HG03139 (cell line): ENCODE results near the gene KLHL3.

ENCODE experiments used
- ATAC-seq: cut with Tn5 transposase; IDR thresholded peaks from one replicate; pipeline ENCODE4 v1.9.1; 2021; ENCODE audit not compliant: unreplicated experiment

Gene KLHL3

GRCh38 chr5:137710086-137710485 is 25.8 kb downstream of the KLHL3 start:
- no peak for ATAC-seq

GRCh38 chr5:137708796-137709559 is 26.9 kb downstream of the KLHL3 start:
- ATAC-seq, result no peak

- no peak for ATAC-seq
Measured at GRCh38 chr5:137708062-137708461, 27.8 kb downstream of the KLHL3 start.

GRCh38 chr5:137706841-137707240 is 29.0 kb downstream of the KLHL3 start:
- ATAC-seq, result no peak

GRCh38 chr5:137705106-137705505 is 30.8 kb downstream of the KLHL3 start:
- no peak for ATAC-seq

- no peak for ATAC-seq
Measured at GRCh38 chr5:137703565-137703964, 32.3 kb downstream of the KLHL3 start.

GRCh38 chr5:137700282-137700680 is 35.6 kb downstream of the KLHL3 start:
- ATAC-seq, result no peak

- no peak for ATAC-seq
Measured at GRCh38 chr5:137699336-137700281, 36.3 kb downstream of the KLHL3 start.

- ATAC-seq, result no peak
Measured at GRCh38 chr5:137696481-137696880, 39.4 kb downstream of the KLHL3 start.

- no peak for ATAC-seq
Measured at GRCh38 chr5:137695651-137696428, 40.0 kb downstream of the KLHL3 start.

- no peak for ATAC-seq
Measured at GRCh38 chr5:137693951-137694721, 41.8 kb downstream of the KLHL3 start.

GRCh38 chr5:137693307-137693950 is 42.5 kb downstream of the KLHL3 start:
- no peak for ATAC-seq

GRCh38 chr5:137689306-137689705 is 46.6 kb downstream of the KLHL3 start:
- no peak for ATAC-seq

GRCh38 chr5:137688210-137688840 is 47.6 kb downstream of the KLHL3 start:
- ATAC-seq, result no peak

- ATAC-seq, result no peak
Measured at GRCh38 chr5:137684761-137685160, 51.1 kb downstream of the KLHL3 start.

GRCh38 chr5:137681191-137681590 is 54.7 kb downstream of the KLHL3 start:
- no peak for ATAC-seq

- no peak for ATAC-seq
Measured at GRCh38 chr5:137679910-137680309, 56.0 kb downstream of the KLHL3 start.

GRCh38 chr5:137679195-137679594 is 56.7 kb downstream of the KLHL3 start:
- ATAC-seq, result no peak

- no peak for ATAC-seq
Measured at GRCh38 chr5:137672881-137673280, 63.0 kb downstream of the KLHL3 start.

GRCh38 chr5:137672001-137672400 is 63.9 kb downstream of the KLHL3 start:
- no peak for ATAC-seq
